Renal cortex interstitium (tissue), 15 donors: ENCODE results near the gene MRPL10. TPM values are rescaled to one million over a fixed set of nuclear protein-coding genes. Genes with fewer than 3 reads are reported as not detected.

Experiments used
- DNase-seq, 11 donors: peaks; one replicate each; pipeline ENCODE4 v3.0.0-alpha.2; 2013; ENCODE audit warnings: low read depth in 9 of 11, low spot score in 4 of 11; ENCODE audit errors: extremely low read depth in 1 of 11
- long read RNA-seq, 16 experiments: transcript quantifications; one replicate each; lab custom pipeline, GENCODE V29; 2026
- polyA plus RNA-seq, 3 donors: library from polyadenylated mRNA; unstranded; fragments of 120-200 nt; gene quantifications; one replicate each; pipeline ENCODE4 v1.2.1, GENCODE V29; 2013; ENCODE audit not compliant: insufficient read length in 3 of 3

MRPL10 gene
- 10 to 100 TPM; 54.0 to 58.9 (median 58.4) TPM for polyA plus RNA-seq
- long read RNA-seq, donor 1, transcript MRPL10-202 (5 exons, 1,725 nt), result major isoform, 23 of 23 reads
- long read RNA-seq, donor 1, partial matches to known transcripts, result 0 of 23 reads
- long read RNA-seq, donor 1, other reads (novel, unspliced or antisense), result 0 of 23 reads
- long read RNA-seq, donor 2, transcript MRPL10-202 (5 exons, 1,725 nt), result major isoform, 24 of 24 reads
- long read RNA-seq, donor 2, partial matches to known transcripts, result 0 of 24 reads
- long read RNA-seq, donor 2, other reads (novel, unspliced or antisense), result 0 of 24 reads
- long read RNA-seq, donor 3, transcript MRPL10-202 (5 exons, 1,725 nt), result major isoform, 34 of 43 reads
- long read RNA-seq, donor 3, partial matches to known transcripts, result 7 of 43 reads
- long read RNA-seq, donor 3, other reads (novel, unspliced or antisense), result 0 of 43 reads
- long read RNA-seq, donor 4, transcript MRPL10-202 (5 exons, 1,725 nt), result major isoform, 11 of 22 reads
- long read RNA-seq, donor 4, partial matches to known transcripts, result 8 of 22 reads
- long read RNA-seq, donor 4, other reads (novel, unspliced or antisense), result 0 of 22 reads
- long read RNA-seq, donor 5, result 0 reads
- long read RNA-seq, donor 6, transcript MRPL10-202 (5 exons, 1,725 nt), result major isoform, 15 of 16 reads
- long read RNA-seq, donor 6, partial matches to known transcripts, result 0 of 16 reads
- long read RNA-seq, donor 6, other reads (novel, unspliced or antisense), result 0 of 16 reads
- long read RNA-seq, donor 7, transcript MRPL10-202 (5 exons, 1,725 nt), result major isoform, 29 of 29 reads
- long read RNA-seq, donor 7, partial matches to known transcripts, result 0 of 29 reads
- long read RNA-seq, donor 7, other reads (novel, unspliced or antisense), result 0 of 29 reads
- long read RNA-seq, donor 8, result 0 reads
- long read RNA-seq, donor 9, transcript MRPL10-202 (5 exons, 1,725 nt), result major isoform, 15 of 15 reads
- long read RNA-seq, donor 9, partial matches to known transcripts, result 0 of 15 reads
- long read RNA-seq, donor 9, other reads (novel, unspliced or antisense), result 0 of 15 reads
- long read RNA-seq, donor 10, transcript MRPL10-202 (5 exons, 1,725 nt), result major isoform, 30 of 31 reads
- long read RNA-seq, donor 10, partial matches to known transcripts, result 0 of 31 reads
- long read RNA-seq, donor 10, other reads (novel, unspliced or antisense), result 0 of 31 reads
- long read RNA-seq, donor 11, transcript MRPL10-202 (5 exons, 1,725 nt), result major isoform, 19 of 19 reads
- long read RNA-seq, donor 11, partial matches to known transcripts, result 0 of 19 reads
- long read RNA-seq, donor 11, other reads (novel, unspliced or antisense), result 0 of 19 reads
- long read RNA-seq, donor 12, transcript MRPL10-202 (5 exons, 1,725 nt), result major isoform, 10 of 11 reads
- long read RNA-seq, donor 12, partial matches to known transcripts, result 0 of 11 reads
- long read RNA-seq, donor 12, other reads (novel, unspliced or antisense), result 0 of 11 reads
- long read RNA-seq, donor 13, result 0 reads
- long read RNA-seq, donor 14, transcript MRPL10-202 (5 exons, 1,725 nt), result major isoform, 15 of 15 reads
- long read RNA-seq, donor 14, partial matches to known transcripts, result 0 of 15 reads
- long read RNA-seq, donor 14, other reads (novel, unspliced or antisense), result 0 of 15 reads
- long read RNA-seq, donor 15, transcript MRPL10-202 (5 exons, 1,725 nt), result major isoform, 14 of 14 reads
- long read RNA-seq, donor 15, partial matches to known transcripts, result 0 of 14 reads
- long read RNA-seq, donor 15, other reads (novel, unspliced or antisense), result 0 of 14 reads
- long read RNA-seq, donor 16, transcript MRPL10-202 (5 exons, 1,725 nt), result major isoform, 47 of 61 reads
- long read RNA-seq, donor 16, partial matches to known transcripts, result 12 of 61 reads
- long read RNA-seq, donor 16, other reads (novel, unspliced or antisense), result 0 of 61 reads

DNA sequence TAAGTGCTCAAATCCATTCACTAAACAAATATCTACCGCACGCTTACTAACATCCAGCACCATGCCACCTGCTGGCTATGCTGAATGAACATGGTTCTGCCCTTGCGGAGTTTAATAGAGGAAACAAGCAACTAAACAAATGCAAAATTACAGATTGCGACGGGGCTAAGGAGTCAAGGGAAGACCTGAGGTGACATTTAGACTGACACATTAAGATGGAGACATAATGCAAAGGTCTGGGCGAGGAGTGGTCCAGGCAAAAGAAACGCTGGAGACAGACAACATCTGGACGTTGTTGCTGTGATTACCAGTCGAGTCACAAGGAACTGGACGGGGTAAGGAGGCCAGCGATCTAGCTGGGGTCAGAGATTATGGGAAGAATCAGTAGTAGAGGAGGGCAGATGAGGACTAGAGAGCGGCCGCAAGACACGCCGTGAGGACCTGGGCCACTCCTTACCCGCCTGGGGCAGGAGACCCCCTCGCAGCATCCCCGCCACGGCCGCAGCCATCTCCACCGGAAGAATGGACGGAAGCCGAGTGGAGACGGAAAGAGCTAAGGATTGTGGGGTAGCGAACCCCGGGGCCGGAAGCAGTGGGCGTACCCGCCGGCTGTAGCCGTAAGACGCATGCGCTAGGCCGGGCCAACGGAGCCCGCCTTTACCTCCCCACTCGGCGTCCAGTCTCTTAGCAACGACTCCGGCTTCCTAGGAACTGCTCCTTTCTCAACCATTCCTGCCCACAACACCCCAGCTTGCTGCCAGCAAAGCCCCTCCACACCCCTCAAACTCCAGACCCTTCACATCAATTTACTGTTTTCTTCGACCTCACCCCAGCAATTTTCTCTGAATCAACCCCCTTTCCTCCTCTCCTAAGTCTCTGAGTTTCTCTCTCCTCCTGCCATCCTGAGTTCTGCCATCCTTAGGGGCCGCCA, at the start of gene MRPL10, which contains the start of gene LRRC46:
Gene MRPL10, minus strand, starts transcription at position 539 of the 931 bp plus-strand sequence. Its CDS starts 30 bp downstream, at position 509.
Gene LRRC46, plus strand, starts transcription at position 668 of the 931 bp plus-strand sequence. CDS start 320 bp downstream, outside the sequence.
- peak; percentile 87 to 95 (median 93) for DNase-seq

- DNase-seq, result no peak
Measured at GRCh38 chr17:47879776-47880454, 48.6 kb upstream of the MRPL10 start.

DNA sequence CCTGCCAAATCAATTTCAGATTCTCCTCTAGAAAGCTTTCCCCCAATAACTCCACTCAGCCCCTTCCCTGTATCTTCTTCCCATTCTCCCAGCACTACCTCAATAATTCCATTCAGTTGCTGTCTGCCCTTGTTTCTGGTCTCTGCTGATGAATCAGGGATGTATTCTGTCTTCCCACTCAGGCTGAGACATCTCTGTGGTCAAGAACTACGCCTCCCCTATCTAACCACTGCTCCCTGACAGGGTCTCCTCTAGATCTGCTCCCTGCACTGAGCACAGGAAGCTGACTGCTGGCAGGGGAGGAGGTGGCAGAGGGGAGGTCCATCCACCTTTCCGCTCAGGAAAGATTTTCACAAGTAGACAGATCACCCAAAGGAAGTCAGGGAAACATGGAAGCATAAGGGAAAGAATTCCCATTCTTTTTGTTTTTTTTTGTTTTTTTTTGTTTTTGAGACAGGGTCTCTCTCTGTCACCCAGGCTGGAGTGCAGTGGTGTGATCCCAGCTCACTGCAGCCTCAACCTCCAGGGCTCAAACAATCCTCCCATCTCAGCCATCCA, 47.8 kb upstream of the MRPL10 start:
- no peak for DNase-seq

GRCh38 chr17:47878203-47879027, 47.1 kb upstream of the MRPL10 start:
- DNase-seq, result no peak

DNA sequence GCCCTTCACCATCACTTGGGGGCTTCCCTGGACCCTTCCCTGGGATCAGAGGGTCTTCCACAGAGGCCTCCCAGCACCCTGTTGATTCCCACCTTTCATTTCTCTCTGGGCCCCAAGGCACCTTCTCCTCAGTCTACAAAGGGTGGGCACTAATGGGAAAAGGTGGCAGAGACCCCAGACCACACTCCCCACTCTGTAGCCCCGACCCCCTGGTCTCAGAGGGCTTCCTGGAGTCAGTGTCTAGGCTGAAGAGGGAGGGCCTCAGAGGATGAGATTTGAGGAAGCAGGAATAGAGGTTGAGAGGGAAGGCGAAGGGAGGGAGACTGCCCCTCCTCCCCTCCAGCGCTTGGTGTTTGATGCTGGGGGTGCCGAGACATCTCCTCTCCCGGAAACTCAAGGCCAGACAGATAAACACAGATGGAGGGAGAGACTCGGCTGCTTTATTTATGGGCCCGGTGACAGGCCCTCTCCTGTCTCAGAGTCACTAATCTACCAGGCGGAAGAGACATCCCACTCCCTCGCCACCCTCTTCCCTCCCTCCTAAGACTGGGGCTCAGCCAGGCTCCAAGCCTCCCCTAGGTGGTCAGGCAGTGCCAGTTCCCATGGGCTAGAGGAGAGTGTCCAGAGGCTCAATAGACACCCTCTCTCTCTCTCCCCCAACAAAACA, 46.2 kb upstream of the MRPL10 start:
- DNase-seq, result peak in 7 of 11 donors; percentile 44 to 80 (median 70)

GRCh38 chr17:47875011-47875985, 44.0 kb upstream of the MRPL10 start:
- no peak for DNase-seq

DNA sequence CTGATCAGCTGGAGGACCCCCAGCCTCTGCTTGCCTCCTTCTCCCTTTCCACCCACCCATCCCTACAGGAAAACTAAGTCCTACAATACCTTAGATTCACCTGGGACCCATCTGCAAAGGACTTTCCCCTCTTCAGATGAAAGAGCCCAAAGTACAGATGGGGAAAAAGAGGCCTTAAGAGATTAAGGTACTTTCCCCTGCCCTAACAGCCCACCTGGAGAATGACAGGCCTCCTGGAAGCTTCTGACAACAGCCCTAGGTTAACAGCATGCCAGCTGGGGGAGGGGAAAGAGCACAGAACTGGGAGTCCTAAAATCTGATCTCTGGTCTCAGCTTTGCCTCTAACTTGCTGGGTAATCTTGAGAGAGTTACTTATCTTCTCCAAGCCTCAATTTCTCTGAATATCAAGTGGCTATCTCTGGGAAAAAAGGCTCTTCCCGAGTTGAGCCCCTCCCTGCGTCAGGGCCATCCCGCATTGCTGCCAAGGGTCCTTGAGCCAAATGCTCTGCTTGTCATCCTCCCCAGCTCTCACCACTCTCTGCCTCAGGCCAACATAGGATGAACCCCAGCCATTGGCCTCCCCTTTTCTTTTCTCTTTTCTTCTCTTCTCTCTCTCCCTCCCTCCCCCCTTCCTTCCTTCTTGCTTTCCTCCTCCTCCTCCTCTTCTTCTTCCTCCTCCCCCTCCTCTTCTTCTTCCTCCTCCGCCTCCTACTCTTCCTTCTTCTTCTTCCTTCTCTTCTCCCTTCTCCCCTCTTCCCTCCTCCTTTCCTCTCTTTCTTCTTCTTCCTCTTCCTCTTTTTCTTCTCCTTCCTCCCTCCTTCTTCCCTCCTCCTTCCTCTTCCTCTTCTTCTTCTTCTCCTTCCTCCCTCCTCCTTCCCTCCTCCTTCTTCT, 42.1 kb upstream of the MRPL10 start:
- DNase-seq, result no peak

DNA sequence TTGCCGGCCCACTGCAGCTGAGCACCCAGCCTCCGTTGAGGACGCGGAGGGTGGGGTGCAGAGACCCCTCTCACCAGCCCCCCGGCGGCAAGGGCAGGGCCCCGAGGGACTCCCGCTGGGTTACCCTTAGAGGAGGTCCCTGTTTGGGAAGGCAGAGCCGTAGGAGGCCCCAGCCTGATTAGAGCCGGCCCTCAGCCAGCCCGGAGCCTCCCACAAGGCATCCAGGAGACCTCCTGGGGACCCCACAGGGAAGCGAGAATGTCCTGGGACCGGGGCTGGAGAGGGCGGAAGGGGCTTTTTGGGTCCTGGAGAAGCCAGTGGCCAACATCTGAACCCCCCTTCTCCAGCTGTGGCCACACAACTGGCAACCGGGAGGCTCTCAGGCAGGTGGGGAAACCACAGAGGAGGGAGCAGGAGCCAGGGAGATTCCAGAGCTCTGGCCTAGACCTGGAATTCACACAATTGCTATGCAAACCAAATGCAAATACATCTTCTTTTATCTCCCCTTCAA, 41.4 kb upstream of the MRPL10 start:
- no peak for DNase-seq

DNA sequence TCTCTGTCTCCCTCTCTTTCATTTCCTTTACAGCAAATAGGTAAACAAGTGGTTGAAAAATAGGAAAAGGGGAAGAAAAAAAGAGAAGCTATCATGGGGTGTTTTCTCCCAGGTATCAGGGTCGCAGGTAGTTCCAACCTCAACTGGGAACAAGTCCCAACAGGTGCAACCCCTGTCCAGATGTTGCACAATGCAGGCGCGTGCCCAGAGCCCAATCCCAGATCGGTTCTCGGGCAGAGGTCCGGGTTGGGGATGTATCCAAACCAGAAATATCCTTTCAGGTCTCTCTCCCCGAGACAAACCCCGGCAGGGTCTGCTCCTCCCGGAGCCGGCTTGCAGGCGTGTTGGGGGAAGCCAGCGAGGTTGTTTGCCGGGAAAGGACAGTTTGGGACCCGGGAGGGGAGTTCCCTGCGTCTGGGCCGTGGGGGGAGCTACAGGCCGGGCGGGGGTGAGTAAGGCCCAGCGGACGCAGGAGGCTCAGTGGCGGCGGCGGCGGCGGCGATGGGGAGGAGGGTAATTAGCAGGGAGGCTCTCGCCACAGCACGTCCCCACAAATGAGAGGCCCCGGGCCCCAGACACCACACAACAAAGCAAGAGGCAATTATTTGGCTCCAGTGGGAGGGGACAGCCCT, 40.8 kb upstream of the MRPL10 start:
- no peak for DNase-seq

- no peak for DNase-seq
Measured at GRCh38 chr17:47871048-47871447, 39.7 kb upstream of the MRPL10 start.

DNA sequence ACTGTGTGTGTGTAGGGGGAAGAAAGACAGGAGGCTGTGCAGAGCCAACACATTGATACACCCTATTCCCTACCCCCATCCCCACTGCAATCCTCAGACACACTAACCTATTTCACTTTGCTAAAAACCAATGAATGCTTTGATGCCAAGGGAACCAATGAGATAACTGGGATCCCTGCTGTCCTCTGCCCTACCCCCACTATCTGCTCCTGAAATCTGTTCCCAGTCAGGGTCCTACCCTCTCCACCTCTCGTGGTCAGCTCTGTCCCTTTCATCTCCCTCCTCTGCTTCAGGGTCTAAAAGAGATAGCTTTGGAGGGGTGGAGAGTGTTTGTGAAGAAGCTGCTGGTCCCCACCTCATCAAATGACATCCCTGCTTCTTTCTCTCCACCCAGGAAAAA, 38.7 kb upstream of the MRPL10 start:
- no peak for DNase-seq

DNA sequence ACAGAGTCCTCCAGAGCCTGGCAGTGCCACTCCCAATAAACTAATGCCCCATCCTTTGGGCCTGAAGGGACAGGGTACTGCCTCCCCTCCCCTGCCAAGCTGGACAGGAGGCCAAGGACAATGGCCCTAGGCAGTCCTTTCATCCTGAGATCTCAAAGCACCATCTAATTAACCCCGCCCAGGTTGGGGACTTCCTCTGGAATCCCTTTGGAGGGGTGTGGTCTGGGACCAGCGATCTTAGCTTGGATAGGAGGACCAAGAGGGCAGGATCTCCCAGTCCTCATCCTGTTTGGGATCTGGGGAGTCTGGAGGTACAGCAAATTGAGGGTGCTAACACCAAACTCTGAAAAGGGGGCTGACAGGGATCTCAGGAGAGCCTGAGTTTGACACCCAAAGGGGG, 37.8 kb upstream of the MRPL10 start:
- no peak for DNase-seq
